ENCODE results near the gene NAV1. TPM values are rescaled to one million over a fixed set of nuclear protein-coding genes. Genes with fewer than 3 reads are reported as not detected.

The NAV1 gene
- total RNA-seq, 2 donors from 2014 or later = 16.3 to 32.1 TPM

DNA sequence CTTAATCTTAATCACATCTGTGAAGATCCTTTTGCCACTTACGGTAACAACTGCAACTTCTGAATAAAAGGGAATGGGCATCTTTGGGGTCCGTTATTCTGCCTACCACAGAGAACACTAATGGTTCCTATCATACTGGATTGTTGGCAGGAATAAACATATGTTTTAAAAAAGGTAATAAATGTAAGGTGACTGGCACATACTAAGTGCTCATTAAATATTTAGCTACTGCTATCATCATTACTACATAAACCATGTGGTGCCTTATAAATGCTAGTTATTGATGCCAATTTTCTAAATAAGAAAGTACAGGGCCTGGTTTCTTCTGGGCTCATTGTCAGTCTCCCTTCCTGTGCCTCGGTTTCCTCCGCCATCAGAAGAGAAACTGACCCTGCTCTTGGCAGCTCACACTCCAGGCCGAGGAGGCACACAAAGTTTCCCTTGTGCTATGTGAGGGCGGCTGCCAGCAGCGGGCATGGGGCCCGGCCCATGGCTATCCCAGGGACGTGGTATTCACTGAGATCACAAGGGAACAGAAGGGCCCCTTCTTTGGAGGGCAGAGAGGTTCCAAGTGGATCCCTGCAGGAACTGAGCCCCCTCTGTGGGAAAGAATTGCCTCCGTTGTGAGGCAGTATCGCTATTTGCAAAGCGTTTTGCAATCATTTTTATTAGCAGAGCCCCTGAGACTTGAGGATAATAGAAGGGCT is 26.2 kb downstream of the NAV1 start:
- no peak overlapping the region for H3K4me3 ChIP-seq
- no peak for DNase-seq (ENCODE audit: low spot score)
- peaks cover 0 to 72% of the 10 kb centered on the region in 2 donors for H3K4me1 ChIP-seq
- H3K36me3 ChIP-seq = no peaks in the 10 kb centered on the region
- TF ChIP-seq, protein P1, sequence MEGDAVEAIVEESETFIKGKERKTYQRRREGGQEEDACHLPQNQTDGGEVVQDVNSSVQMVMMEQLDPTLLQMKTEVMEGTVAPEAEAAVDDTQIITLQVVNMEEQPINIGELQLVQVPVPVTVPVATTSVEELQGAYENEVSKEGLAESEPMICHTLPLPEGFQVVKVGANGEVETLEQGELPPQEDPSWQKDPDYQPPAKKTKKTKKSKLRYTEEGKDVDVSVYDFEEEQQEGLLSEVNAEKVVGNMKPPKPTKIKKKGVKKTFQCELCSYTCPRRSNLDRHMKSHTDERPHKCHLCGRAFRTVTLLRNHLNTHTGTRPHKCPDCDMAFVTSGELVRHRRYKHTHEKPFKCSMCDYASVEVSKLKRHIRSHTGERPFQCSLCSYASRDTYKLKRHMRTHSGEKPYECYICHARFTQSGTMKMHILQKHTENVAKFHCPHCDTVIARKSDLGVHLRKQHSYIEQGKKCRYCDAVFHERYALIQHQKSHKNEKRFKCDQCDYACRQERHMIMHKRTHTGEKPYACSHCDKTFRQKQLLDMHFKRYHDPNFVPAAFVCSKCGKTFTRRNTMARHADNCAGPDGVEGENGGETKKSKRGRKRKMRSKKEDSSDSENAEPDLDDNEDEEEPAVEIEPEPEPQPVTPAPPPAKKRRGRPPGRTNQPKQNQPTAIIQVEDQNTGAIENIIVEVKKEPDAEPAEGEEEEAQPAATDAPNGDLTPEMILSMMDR (IDR thresholded peaks at IDR 0.05) = no peak
- H3K27me3 ChIP-seq = no peaks in the 10 kb centered on the region
- no peaks in the 10 kb centered on the region for H3K9me3 ChIP-seq
- no peak overlapping the region for H3K27ac ChIP-seq

DNA sequence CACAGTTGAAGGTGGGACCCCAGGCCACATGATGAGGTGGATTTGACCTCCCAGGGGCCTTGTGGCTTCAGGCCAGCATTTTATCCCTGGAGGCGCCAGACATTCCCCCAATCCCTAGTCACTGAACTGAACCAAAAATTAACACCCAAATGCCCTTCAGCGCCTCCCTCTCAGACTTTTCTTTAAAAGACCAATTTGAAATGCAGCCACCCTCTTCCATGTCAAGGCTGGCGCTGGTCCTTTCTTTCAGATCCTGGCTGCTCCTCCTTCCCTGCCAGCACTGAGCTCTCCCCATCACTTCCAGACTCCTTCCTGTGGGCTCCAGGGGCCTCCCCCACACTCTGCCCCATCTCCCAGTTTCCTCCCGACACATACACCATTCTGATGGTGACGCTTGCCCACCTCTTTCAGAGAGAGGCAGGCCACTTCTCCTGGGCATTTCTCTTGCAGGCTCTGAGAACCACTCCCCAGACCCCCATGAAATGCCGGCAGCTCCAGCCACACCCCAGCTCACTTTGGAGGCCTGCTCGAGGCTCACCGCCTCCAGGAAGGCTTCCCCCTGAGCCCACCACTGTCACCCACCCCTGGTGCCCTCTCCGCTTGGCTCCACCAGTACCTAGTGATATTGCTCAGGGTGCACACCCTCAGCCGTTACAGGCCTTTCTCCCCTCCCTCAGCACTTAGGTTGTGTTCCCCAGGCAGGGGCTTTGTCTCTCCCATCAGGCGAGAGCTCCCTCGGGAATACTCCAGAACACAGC is 27.0 kb downstream of the NAV1 start:
- no peaks in the 10 kb centered on the region for H3K9me3 ChIP-seq
- H3K4me3 ChIP-seq = no peak overlapping the region
- H3K27ac ChIP-seq = peak overlapping the region in 1 of 2 donors; percentile 12
- H3K36me3 ChIP-seq = no peaks in the 10 kb centered on the region
- TF ChIP-seq, protein P1 (IDR thresholded peaks at IDR 0.05) = no peak
- DNase-seq (ENCODE audit: low spot score) = no peak
- H3K27me3 ChIP-seq = no peaks in the 10 kb centered on the region
- peaks cover 0 to 73% of the 10 kb centered on the region in 2 donors for H3K4me1 ChIP-seq

DNA sequence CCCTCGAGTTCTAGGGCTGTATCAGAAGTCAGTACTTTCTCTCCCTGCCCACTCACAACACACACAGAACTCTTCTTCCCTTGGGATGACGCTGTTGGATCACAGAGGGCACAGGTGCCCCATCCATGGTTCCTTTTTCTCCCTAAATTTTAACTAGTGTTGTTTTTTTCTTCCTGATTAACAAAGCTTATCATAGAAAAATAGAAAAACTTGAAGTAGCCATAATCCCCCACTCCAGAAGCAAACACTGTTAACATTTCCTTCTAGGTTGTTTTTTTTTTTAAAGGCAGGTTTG is 27.5 kb downstream of the NAV1 start:
- Histone ChIP-seq H3K27me3 (no peaks in the 10 kb centered on the region), H3K9me3 (no peaks in the 10 kb centered on the region), H3K27ac (no peak overlapping the region), H3K4me1 (peaks cover 0 to 68% of the 10 kb centered on the region in 2 donors), H3K36me3 (no peaks in the 10 kb centered on the region), H3K4me3 (no peak overlapping the region)
- TF ChIP-seq, protein P1 (IDR thresholded peaks at IDR 0.05) = no peak
- DNase-seq (ENCODE audit: low spot score) = no peak

DNA sequence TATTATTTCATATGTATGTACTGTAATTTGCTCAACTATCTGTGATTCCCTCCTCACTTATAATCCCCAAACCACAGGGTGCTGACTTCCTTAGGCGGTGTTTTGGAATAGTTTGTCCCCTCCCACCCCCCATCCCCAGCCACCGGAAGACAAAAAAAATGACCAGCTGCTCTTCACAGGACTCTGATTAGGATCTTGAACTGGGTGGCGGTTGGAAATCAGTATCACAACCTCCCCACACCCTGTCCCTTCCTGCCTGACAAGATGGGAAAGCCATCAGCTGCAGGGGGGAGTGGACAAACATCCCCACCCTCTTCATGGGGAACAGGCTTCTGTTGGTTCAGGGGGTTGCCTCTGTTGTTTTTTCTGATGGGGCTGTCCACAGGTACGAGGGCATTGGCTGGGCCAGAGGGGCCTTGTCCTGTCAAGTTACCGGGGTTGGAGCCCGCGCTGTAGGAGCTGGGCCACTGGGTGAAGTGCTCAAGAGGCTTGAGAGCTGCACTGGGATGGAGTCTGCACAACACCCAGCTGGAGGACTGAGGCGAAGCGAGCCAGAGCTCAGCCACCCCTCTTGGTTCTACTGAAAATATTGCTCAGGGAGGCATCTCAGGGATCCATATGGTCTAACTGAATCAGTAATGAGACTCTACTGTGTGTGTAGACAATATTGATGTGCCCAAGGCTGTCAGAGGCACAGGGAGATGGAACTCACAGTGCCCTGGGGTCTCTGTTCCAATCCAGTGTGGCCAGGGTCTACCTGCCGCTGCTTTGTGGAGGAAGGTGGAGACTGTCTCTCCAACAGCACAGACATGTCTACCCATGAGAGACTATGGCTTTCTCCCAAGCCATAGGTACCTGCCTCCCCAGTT is 28.2 kb downstream of the NAV1 start:
- Histone ChIP-seq H3K36me3 (no peaks in the 10 kb centered on the region), H3K4me1 (peaks cover 0 to 61% of the 10 kb centered on the region in 2 donors), H3K9me3 (no peaks in the 10 kb centered on the region), H3K27me3 (no peaks in the 10 kb centered on the region), H3K4me3 (no peak overlapping the region), H3K27ac (no peak overlapping the region)
- TF ChIP-seq, protein P1 (IDR thresholded peaks at IDR 0.05) = no peak
- DNase-seq (ENCODE audit: low spot score) = no peak

DNA sequence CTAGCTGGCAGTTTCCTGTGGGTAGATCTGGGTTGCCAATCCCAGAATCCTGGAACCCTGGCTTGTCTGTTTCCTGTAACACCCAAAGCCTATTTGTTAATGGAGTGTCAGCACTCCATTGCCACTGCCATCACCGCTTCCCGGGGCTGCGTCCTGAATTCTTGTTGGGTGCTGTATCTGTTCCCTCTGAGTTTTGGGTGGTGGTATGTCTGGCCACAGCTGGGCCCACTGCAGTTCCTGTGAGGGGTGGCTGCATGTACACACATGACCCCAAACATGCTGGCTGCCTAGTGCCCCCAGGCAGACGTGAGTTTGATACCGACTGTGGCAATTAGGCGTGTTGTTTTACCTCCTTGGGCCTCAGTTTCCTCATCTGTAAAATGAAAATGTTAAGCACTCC is 29.3 kb downstream of the NAV1 start:
- TF ChIP-seq, protein P1 (IDR thresholded peaks at IDR 0.05) = no peak
- Histone ChIP-seq H3K4me3 (no peak overlapping the region), H3K36me3 (no peaks in the 10 kb centered on the region), H3K27me3 (no peaks in the 10 kb centered on the region), H3K9me3 (no peaks in the 10 kb centered on the region), H3K27ac (no peak overlapping the region), H3K4me1 (peaks cover 0 to 50% of the 10 kb centered on the region in 2 donors)
- DNase-seq (ENCODE audit: low spot score) = no peak

Measured in right atrium auricular region (tissue), 2 donors.